Activated T-cell treated with anti-CD3 and anti-CD28 coated beads for 48 hours (primary cell): Measurements from ENCODE around the gene TMEM131L.
"Not testable (repeated sequence)": the region's sequence is repeated elsewhere in the genome, so short reads cannot be mapped to it uniquely, and the experiment has no call there.

Experiments
- DNase-seq: peaks from one replicate; pipeline ENCODE4 v3.0.0-alpha.2; 2020; ENCODE audit warnings: low read depth

The TMEM131L gene

DNA sequence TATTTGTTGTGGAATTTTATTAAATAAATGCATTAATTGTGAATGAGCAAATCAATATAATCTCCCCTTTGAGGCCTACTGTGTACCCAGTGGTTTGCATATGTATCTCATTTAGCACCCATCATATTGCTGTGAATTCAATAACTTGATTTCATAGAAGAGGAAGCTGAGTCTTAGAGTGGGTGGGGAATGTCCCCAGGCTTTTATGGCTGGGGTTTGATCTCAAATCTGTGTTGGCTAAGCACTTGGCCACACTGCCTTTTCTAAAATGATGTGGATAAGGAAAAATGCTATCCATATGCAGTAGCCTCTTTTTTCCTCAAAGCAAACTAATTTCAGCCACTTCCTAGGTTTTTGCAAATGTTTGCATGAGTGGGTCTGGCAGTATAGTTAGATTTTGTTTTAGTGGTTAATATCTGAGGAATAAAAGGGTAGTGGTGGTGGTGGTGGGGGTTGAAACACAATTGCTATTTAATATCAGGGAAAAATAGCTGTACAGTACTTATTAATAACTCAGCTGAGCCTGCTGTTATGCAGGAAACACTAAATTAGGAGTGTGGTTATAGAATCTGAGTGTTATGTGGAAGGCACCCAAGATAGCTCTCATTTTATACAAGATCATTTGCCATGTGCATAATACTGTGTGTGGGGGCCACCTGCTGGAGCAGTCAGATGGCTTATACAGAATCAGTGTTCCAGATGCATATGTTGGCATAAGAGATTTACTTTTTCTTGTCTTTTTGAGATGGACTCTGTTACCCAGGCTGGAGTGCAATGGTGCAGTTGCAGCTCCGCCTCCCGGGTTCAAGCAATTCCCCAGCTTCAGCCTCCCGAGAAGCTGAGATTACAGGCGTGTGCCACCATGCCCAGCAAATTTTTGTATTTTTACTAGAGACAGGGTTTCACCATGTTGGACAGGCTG, 108.0 kb downstream of the TMEM131L start:
- DNase-seq: no peak

GRCh38 chr4:153576443-153576774, 110.2 kb downstream of the TMEM131L start:
- no peak for DNase-seq

DNA sequence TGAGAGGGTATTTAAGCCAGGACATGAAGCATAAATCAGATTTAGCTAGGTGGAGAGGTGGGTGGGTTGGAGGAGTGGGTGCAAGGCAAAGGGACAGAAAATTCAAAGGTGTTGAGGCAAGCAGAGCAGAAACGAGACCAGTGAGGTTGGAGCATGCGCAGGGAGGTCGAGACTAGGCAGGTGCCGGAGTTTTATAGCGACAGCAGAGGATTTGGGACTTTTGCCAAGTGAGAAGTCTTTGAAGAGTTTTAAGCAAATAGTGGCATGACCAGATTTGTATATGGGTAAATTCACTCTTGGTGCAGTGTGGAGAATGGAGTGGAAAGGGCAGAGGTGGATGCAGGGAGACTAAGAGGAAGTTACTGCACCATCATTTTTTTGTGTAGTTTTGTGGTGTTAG, 110.9 kb downstream of the TMEM131L start:
- no peak for DNase-seq

GRCh38 chr4:153579410-153579809, 113.2 kb downstream of the TMEM131L start:
- no peak for DNase-seq

- DNase-seq: no peak
Observed at GRCh38 chr4:153579872-153580271, 113.7 kb downstream of the TMEM131L start.

DNA sequence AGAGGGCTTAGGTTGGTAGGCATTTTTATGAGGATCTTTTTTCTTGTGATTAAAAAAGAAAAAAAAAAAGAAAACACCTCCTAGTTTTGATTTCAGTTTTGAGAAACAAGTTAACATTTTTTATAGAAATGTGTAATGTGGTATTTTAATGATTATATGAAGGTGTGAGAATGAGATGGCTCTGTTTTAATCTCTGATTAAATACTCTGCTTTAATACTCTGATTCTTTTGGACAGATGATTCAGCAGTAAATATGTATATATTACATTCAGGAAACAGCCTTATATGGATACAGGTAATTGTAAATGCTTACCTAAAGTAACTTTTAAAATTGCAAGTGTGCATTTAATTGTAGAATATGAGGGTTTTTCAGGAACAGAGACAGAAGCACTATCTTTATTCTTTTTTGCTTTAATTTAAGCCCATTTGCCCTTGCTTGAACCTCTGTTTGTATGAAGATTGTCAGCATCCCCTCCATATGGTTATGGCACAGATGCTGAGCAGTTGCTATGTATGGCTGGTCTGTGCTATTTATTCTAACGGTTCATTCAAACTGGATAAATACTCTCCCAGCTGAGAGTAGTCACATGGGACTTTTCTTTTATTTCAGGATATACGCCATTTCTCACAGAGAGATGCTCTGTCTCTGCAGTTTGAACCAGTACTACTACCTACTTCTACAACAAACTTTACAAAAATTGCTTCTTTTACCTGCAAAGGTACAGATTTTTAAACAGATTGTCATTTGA, 117.0 kb downstream of the TMEM131L start:
- no peak for DNase-seq

DNA sequence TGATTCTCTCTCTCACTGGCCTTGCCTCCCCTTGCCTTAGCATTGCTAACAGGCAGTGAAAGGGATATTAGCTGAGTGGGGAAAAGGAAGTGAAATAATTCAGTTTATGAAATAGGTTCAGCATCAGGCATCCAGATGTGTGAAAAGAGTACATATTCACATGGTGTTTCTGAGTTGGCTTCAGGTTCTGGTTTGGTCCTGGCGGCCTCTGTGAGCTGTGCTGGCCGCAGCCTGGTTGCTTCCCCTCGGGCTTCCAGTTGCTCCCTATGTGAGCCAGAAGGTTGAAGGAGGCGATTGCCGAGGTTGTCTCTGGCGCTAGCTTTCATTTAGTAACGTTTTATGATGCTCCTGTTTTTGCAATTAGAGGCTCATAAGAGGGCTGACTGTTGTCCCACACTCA, 118.9 kb downstream of the TMEM131L start:
- DNase-seq: no peak

- no peak for DNase-seq
Observed at GRCh38 chr4:153589703-153590595, 123.8 kb downstream of the TMEM131L start.

- DNase-seq: no peak
Observed at GRCh38 chr4:153591441-153591840, 125.3 kb downstream of the TMEM131L start.

DNA sequence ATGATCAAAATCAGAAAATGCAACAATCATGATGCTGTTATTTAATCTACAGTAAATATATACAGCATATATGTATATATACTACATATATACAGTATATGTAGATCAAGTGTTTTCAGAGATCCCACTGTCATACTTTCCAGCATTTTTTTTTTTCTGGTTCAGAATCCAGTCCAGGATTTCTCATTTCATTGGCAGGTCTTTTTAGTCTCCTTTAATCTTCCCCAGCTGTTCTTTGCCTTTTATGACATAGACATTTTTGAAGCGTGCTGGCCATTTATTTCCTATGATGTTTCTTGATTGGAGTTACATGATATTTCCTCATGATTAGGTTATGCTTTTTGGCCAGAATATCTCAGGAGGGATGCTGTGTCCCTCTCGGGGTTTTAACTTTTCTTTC, 125.9 kb downstream of the TMEM131L start:
- no peak for DNase-seq

DNA sequence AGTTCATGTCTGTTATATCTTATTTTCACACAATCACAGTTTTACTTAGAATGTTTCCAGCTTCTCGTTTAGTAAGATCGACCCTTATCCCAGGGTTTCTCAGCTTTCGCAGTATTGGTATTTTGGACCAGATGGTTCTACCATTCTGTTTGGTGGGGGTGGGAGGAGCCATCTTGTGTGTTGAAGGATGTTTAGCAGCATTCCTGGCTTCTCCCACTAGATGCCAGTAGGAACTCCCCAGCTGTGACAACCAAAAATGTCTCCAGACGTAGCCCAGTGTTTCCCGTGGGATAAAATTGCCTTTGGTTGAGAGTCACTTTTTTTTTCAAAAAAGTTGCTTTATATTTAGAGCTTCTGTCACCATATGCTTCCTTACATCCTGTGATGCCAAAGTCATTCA, 127.0 kb downstream of the TMEM131L start:
- DNase-seq: no peak

- DNase-seq: no peak
Observed at GRCh38 chr4:153594210-153594609, 128.1 kb downstream of the TMEM131L start.

DNA sequence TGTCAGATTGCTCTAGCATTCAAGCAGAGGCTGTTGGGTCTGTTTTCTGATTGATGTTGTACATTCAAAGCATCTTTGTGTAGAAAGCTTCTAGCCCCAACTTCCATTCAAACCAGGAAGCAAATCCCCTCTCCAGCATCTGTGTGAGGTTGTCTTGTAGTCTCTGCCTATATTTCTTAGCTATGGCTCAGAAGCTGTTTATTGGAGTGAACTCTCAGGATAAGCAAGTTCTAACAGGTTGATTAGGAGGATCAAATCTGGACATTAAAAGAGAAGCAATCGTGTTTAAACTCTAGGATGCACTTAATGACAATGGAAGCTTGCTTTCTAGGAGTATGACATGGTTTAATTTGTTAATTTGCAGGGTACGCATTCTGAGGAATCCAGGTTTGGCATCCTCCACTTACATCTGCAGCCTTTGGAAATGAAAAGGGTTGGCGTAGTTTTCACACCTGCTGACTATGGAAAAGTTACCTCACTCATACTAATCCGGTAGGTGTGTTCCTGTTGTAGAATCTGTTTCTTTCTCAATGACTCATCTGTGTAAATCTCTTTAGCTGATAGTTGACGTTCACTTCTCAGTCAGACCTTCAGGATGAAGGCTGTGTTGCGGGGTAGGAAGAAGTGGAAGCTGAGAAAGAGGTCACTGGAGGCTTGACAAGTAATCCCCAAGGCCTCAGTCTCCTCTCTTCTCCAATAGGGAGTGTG, 129.9 kb downstream of the TMEM131L start:
- DNase-seq: no peak

DNA sequence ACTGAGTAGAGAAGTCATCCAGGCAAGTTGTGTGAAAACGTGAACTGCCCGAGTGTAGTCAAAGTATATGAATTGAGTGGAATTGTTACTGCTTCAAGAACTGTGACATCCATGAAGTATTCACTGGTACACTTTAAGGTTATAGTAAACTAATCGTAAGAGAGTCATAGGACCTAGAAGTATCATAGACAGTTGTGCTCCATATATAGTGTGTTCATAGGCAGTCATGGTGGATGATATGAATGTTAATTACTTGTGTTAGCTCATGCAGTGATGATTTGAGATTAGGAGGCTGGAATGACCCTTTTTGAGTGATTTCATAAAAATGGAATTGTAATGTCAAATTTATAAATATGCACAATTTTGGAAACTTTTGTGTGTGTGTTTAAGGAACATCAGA, 136.6 kb downstream of the TMEM131L start:
- DNase-seq: no peak

- DNase-seq: peak; percentile 15
Observed at GRCh38 chr4:153603258-153603657, 137.1 kb downstream of the TMEM131L start.

GRCh38 chr4:153603835-153604234, 137.7 kb downstream of the TMEM131L start:
- DNase-seq: no peak

DNA sequence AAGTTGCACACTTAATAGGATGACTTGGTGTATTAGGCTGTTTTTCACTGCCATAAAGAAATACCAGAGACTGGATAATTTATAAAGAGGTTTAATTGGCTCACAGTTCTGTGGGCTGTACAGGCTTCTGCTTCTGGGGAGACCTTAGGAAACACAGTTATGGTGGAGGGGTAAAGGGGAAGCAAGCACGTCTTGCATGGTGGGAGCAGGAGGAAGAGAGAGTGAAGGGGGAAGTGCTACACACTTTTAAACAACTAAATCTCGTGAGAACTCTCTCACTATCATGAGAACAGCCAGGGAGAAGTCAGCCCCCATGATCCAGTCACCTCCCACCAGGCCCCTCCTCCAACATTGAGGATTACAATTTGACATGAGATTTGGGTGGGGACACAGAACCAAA, 142.9 kb downstream of the TMEM131L start:
- DNase-seq: not testable (repeated sequence)

DNA sequence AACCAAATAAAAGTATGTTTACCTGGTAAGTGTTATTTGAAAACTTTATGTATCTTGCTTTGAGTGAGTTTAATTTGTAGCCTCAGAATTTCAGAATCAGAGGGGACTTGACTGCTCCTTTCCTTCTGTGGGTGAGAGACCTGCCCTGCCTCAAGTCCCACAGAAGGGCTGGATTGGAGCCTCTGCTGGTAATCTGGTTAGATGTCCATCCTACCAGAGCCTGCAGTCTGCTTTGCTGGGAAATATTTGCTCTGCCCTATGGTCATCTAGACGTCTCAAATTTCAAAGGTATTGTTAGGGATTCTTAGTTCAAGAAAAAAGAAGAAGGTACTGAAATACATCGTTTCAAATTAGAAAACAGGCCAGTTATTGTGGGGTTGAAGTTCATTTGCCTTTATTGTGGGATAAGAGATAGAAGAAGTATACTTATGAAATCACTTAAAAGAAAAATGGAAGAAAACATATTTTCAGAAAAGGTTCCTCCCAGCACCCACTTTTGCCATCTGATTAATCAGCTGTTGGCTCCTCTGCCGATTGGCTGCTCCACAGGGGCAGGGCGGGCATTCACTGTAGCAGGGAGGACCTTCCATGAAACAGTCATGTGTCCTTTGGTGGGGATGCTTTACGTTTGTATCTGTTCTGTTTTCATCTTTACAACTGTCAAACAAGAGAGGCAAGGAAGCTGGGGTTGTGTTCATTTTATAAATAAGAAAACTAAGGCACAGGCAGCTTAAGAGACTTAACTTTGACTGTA, 144.6 kb downstream of the TMEM131L start:
- DNase-seq: no peak

DNA sequence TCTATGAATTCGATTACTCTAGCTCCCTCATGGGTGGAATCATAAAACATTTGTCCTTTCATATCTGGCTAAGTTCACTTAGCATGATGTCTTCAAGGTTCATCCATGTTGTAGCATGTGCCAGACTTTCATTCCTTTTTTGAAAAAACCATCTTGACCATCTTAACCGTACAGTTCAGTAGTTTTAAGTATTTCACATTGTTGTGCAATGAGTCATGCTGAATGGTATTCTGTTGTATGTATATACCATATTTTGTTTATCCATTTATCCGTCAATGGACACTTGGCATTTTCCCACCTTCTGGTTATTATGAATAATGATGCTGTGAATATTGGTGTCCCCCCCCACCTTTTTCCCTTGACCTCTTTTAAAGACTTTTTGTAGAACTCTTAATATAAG, 145.5 kb downstream of the TMEM131L start:
- DNase-seq: no peak

DNA sequence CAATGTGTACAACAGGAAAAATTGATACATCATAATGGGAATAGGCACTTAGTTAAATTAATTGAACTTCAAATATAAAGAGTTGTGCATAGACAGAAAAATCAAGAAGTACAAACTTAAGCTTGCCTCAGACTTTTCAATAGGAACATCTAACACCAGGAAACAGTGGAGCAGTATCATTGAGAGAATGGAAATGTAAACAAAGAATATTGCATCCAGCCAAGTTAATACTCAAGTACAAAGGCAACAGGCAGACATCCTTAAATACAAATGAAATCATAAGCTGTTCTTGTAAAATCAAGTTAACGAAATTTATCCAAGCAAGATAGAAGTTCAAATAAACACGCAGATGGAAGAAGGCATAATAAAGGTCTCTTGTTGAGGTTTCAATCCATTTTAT, 146.7 kb downstream of the TMEM131L start:
- no peak for DNase-seq

DNA sequence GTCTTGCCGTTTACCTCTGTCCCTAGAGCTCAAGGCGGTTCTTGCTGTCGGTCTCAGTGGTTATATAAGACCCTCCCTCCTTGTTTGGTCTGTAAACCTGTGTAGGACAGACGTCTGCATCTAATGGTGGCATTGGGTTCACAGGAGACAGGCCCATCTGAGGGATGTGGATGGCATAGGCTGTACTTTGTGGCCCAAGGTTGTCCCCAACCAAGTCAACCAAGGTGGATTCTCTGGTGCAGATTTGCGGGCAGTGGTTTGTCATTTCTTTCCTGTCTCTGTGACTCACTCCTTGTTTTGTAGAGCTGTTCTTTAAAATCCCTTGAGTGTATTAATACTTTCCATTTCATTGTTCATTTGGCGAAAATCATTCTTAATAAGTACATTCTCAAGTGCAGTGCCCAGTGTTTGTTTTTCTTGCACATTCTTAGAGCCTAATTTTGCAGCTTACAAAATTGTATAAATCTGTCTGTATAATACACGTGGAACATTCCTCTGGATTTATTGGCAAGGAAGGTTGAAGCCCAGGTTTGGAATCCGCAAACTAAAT, 149.9 kb downstream of the TMEM131L start:
- peak; percentile 45 for DNase-seq
